ENCODE measurements around the gene AGMO.

DNA sequence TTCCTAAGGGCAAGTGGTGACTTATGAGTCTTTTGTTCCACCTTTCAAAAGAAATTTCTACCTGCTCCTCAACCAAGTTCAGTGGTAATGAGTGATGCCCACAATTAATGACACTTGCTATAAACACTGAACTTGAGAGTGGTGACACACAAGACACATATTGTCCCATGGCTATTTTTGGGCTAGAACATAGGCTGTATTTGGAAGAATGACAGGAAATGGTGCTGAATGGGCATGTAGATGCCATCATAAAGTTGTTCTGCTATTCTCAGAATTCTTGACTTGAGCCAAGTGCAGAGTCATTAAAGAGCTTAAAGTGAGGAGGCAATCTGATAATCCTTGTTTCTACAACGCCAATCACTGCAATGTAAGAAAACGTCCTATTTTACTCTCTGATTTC, 313.3 kb downstream of the AGMO start:
- TF ChIP-seq, protein P1, sequence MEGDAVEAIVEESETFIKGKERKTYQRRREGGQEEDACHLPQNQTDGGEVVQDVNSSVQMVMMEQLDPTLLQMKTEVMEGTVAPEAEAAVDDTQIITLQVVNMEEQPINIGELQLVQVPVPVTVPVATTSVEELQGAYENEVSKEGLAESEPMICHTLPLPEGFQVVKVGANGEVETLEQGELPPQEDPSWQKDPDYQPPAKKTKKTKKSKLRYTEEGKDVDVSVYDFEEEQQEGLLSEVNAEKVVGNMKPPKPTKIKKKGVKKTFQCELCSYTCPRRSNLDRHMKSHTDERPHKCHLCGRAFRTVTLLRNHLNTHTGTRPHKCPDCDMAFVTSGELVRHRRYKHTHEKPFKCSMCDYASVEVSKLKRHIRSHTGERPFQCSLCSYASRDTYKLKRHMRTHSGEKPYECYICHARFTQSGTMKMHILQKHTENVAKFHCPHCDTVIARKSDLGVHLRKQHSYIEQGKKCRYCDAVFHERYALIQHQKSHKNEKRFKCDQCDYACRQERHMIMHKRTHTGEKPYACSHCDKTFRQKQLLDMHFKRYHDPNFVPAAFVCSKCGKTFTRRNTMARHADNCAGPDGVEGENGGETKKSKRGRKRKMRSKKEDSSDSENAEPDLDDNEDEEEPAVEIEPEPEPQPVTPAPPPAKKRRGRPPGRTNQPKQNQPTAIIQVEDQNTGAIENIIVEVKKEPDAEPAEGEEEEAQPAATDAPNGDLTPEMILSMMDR (IDR thresholded peaks at IDR 0.05): no peak
- TF ChIP-seq, protein P2, sequence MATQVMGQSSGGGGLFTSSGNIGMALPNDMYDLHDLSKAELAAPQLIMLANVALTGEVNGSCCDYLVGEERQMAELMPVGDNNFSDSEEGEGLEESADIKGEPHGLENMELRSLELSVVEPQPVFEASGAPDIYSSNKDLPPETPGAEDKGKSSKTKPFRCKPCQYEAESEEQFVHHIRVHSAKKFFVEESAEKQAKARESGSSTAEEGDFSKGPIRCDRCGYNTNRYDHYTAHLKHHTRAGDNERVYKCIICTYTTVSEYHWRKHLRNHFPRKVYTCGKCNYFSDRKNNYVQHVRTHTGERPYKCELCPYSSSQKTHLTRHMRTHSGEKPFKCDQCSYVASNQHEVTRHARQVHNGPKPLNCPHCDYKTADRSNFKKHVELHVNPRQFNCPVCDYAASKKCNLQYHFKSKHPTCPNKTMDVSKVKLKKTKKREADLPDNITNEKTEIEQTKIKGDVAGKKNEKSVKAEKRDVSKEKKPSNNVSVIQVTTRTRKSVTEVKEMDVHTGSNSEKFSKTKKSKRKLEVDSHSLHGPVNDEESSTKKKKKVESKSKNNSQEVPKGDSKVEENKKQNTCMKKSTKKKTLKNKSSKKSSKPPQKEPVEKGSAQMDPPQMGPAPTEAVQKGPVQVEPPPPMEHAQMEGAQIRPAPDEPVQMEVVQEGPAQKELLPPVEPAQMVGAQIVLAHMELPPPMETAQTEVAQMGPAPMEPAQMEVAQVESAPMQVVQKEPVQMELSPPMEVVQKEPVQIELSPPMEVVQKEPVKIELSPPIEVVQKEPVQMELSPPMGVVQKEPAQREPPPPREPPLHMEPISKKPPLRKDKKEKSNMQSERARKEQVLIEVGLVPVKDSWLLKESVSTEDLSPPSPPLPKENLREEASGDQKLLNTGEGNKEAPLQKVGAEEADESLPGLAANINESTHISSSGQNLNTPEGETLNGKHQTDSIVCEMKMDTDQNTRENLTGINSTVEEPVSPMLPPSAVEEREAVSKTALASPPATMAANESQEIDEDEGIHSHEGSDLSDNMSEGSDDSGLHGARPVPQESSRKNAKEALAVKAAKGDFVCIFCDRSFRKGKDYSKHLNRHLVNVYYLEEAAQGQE (IDR thresholded peaks at IDR 0.05; ENCODE audit: insufficient read depth in 1 of 2, low read depth in 2 of 2, low read length in 1 of 2): no peak
- TF ChIP-seq POLR2AphosphoS5 (IDR thresholded peaks at IDR 0.05; ENCODE audit: low read depth, low read length) (no peak), TCF7L2 (IDR thresholded peaks at IDR 0.05; ENCODE audit: low read depth, low read length) (no peak), SIN3A (IDR thresholded peaks at IDR 0.05; ENCODE audit: borderline replicate concordance, insufficient read depth, low read depth, low read length) (no peak)

All from Panc1 (cell line).